Gastroesophageal sphincter (tissue), 3 donors: ENCODE results near the gene DNAH17.

Source experiments
- POLR2AphosphoS5 ChIP-seq: sonication (generic); formaldehyde crosslinking; IDR thresholded peaks from one replicate; pipeline ENCODE4 v1.6.1; 2017; ENCODE audit warnings: antibody characterized with exemption
- TF ChIP-seq, protein P1 (sequence below), 4 experiments: fragments of 200-600 bp in 2 of 4; fragments of 450-650 bp in 2 of 4; sonication (generic) in 1 of 4; IDR thresholded peaks; one replicate each; pipeline ENCODE4 v1.5.1; 2017 to 2019; ENCODE audit warnings: antibody characterized with exemption in 4 of 4, mild to moderate bottlenecking in 2 of 4, moderate library complexity in 2 of 4

- no peak for TF ChIP-seq POLR2AphosphoS5
- TF ChIP-seq, protein P1, sequence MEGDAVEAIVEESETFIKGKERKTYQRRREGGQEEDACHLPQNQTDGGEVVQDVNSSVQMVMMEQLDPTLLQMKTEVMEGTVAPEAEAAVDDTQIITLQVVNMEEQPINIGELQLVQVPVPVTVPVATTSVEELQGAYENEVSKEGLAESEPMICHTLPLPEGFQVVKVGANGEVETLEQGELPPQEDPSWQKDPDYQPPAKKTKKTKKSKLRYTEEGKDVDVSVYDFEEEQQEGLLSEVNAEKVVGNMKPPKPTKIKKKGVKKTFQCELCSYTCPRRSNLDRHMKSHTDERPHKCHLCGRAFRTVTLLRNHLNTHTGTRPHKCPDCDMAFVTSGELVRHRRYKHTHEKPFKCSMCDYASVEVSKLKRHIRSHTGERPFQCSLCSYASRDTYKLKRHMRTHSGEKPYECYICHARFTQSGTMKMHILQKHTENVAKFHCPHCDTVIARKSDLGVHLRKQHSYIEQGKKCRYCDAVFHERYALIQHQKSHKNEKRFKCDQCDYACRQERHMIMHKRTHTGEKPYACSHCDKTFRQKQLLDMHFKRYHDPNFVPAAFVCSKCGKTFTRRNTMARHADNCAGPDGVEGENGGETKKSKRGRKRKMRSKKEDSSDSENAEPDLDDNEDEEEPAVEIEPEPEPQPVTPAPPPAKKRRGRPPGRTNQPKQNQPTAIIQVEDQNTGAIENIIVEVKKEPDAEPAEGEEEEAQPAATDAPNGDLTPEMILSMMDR (IDR thresholded peaks at IDR 0.05): no peak
Observed at GRCh38 chr17:78490156-78490555, 87.0 kb downstream of the DNAH17 start.
